ENCODE results near the gene GBP3. TPM values are rescaled to one million over a fixed set of nuclear protein-coding genes. Genes with fewer than 3 reads are reported as not detected.

GBP3 gene
- total RNA-seq, 1 donor from 2014 or later = 10.1 TPM

- no peaks in the 10 kb centered on the region for H3K27me3 Mint-ChIP-seq (ENCODE audit: low read depth)
- peaks cover 24% of the 10 kb centered on the region for H3K4me1 Mint-ChIP-seq (ENCODE audit: low read depth)
- H3K36me3 Mint-ChIP-seq (ENCODE audit: low read depth) = peaks cover 2% of the 10 kb centered on the region
- TF ChIP-seq CTCF (IDR thresholded peaks at IDR 0.05) = no peak
- H3K4me3 Mint-ChIP-seq (ENCODE audit: unreplicated experiment) = peak within 1 kb of the TSS; percentile 71
- peak within 1 kb of the TSS; percentile 87 for H3K27ac Mint-ChIP-seq (ENCODE audit: unreplicated experiment)
- no peaks in the 10 kb centered on the region for H3K9me3 Mint-ChIP-seq (ENCODE audit: low read depth)
- no peak for DNase-seq (ENCODE audit: low spot score)
These were observed 42.6 kb upstream of the GBP3 start, which contains the start of gene GBP1 for GRCh38 chr1:89065079-89065868. GBP1 (minus strand) TSS chr1:89065208; CDS start chr1:89063234, 1,974 bp downstream.

GRCh38 chr1:89064632-89065031 lies 42.0 kb upstream of the GBP3 start:
- H3K4me3 Mint-ChIP-seq (ENCODE audit: unreplicated experiment) = peak overlapping the region; percentile 71
- no peak for DNase-seq (ENCODE audit: low spot score)
- no peaks in the 10 kb centered on the region for H3K9me3 Mint-ChIP-seq (ENCODE audit: low read depth)
- peaks cover 24% of the 10 kb centered on the region for H3K4me1 Mint-ChIP-seq (ENCODE audit: low read depth)
- H3K27ac Mint-ChIP-seq (ENCODE audit: unreplicated experiment) = peak overlapping the region; percentile 87
- TF ChIP-seq CTCF (IDR thresholded peaks at IDR 0.05) = no peak
- peaks cover 5% of the 10 kb centered on the region for H3K36me3 Mint-ChIP-seq (ENCODE audit: low read depth)
- H3K27me3 Mint-ChIP-seq (ENCODE audit: low read depth) = no peaks in the 10 kb centered on the region

GRCh38 chr1:89063094-89063493 lies 40.4 kb upstream of the GBP3 start:
- H3K36me3 Mint-ChIP-seq (ENCODE audit: low read depth) = peaks cover 8% of the 10 kb centered on the region
- no peak overlapping the region for H3K4me3 Mint-ChIP-seq (ENCODE audit: unreplicated experiment)
- H3K4me1 Mint-ChIP-seq (ENCODE audit: low read depth) = peaks cover 24% of the 10 kb centered on the region
- H3K27ac Mint-ChIP-seq (ENCODE audit: unreplicated experiment) = no peak overlapping the region
- no peak for TF ChIP-seq CTCF (IDR thresholded peaks at IDR 0.05)
- H3K9me3 Mint-ChIP-seq (ENCODE audit: low read depth) = no peaks in the 10 kb centered on the region
- DNase-seq (ENCODE audit: low spot score) = no peak
- H3K27me3 Mint-ChIP-seq (ENCODE audit: low read depth) = no peaks in the 10 kb centered on the region

- Mint-ChIP-seq H3K36me3 (ENCODE audit: low read depth) (peaks cover 12% of the 10 kb centered on the region), H3K4me1 (ENCODE audit: low read depth) (peaks cover 24% of the 10 kb centered on the region), H3K27me3 (ENCODE audit: low read depth) (no peaks in the 10 kb centered on the region), H3K9me3 (ENCODE audit: low read depth) (no peaks in the 10 kb centered on the region), H3K4me3 (ENCODE audit: unreplicated experiment) (no peak overlapping the region), H3K27ac (ENCODE audit: unreplicated experiment) (no peak overlapping the region)
- TF ChIP-seq CTCF (IDR thresholded peaks at IDR 0.05) = no peak
- DNase-seq (ENCODE audit: low spot score) = no peak
These were observed 37.4 kb upstream of the GBP3 start for GRCh38 chr1:89060091-89060490.

- DNase-seq (ENCODE audit: low spot score) = no peak
- no peak for TF ChIP-seq CTCF (IDR thresholded peaks at IDR 0.05)
These were observed 29.3 kb upstream of the GBP3 start for GRCh38 chr1:89051955-89052312.

More at GRCh38 chr1:89051955-89052312, 29.3 kb upstream of the GBP3 start:
- Mint-ChIP-seq H3K4me3 (ENCODE audit: unreplicated experiment) (no peak overlapping the region), H3K4me1 (ENCODE audit: low read depth) (peaks cover 3% of the 10 kb centered on the region), H3K9me3 (ENCODE audit: low read depth) (no peaks in the 10 kb centered on the region), H3K27me3 (ENCODE audit: low read depth) (peaks cover 1% of the 10 kb centered on the region), H3K27ac (ENCODE audit: unreplicated experiment) (no peak overlapping the region), H3K36me3 (ENCODE audit: low read depth) (peaks cover 17% of the 10 kb centered on the region)

All from chondrocyte (in vitro differentiated cells).